ENCODE measurements around the gene KDR.

The KDR gene

DNA sequence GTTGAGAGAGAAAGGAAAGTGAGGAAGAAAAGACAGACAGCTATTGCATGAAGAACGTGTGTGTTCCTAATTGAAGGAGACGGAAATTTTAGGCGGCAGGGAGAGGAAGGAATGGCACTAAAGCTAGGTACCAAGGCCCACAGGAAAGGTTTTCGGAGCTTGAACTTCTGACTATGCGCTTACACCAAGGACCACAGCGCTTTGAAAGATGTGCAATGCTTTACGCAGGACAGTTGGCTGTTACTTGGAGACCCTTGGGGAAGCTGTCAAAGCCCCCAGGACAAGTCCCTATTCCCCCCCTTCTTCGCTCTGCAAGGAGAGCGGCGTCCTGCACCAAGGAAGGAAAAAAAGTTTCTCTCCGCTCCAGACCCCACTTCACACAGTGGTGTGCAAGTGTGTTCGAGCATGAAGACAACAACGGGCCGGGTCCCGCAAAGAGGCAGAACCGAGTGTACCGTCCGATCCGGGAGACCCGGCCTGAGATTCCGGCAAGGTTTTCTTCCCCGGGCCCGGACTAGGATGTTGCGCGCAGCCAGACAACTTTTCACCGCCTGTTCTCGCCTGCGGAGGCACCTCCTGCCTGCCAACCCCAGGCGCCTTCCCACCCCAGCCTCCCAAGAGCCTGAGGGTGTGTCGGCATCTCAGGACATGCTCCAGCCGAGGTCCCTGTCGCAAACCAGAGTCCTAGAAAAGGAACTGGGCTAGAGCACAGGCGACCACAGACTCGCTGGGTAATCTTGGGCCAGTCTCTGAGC, 896 bp downstream of the KDR start:
- FAIRE-seq, result no peak

DNA sequence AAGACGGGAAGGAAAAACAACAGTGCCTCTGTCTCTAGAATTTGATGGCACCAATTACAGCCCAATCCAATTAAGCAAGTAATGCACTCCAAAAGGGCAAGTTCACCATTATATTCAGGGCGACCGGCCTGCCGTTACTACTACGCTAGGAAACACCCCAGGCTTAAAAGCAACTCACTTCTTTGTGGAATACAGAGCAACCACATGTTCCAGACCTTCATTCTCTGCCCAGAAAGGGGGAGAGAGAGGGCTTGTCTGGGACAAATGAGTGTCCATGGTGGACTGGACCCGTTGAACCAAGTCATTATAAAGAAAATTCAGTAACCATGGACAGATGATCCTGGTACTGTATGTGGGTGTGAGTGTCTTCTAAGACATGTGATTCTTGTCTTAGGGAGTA, 1.6 kb downstream of the KDR start:
- DNase-seq (ENCODE audit: low spot score) (no peak), FAIRE-seq (no peak)

More for the DNA sequence above, 896 bp downstream of the KDR start:
- no peak for DNase-seq (ENCODE audit: low spot score)

DNA sequence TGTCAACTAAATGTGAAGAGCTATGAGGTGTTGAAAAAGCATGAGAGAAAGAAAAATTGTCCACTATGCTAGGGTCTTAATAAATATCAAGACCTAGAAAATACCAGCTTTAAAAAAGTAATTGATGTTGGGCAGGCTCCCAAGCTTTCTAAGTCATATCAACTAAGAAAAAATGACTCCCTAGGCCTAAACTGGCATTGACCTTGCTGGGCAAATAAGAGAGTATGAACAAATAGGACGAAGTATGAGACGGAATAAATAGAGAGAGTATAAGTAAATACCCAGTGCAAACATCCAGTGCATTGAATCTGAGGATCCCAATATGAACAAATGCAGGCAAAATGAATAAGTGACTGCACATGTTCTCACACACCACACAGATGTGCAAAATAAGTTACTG, 3.2 kb downstream of the KDR start:
- no peak for FAIRE-seq
- no peak for DNase-seq (ENCODE audit: low spot score)

DNA sequence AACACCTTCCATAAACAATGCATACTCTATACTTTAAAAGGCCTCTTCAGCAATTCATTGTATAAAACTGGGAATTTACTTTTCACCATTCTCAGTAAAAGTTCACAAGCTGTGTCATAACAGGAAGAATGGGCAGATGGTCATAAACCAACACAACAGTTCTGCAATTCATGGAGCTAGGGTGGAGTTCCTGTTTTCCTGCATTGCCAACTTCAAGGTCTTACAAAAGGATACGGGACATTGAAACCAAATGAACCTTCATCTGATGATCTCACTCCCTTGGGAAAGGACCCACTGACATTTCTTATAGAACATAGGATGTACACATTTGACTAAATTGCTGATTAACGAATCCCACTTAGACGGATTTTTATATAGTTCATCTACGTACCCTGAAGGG, 4.1 kb downstream of the KDR start:
- FAIRE-seq (no peak), DNase-seq (ENCODE audit: low spot score) (no peak)

DNA sequence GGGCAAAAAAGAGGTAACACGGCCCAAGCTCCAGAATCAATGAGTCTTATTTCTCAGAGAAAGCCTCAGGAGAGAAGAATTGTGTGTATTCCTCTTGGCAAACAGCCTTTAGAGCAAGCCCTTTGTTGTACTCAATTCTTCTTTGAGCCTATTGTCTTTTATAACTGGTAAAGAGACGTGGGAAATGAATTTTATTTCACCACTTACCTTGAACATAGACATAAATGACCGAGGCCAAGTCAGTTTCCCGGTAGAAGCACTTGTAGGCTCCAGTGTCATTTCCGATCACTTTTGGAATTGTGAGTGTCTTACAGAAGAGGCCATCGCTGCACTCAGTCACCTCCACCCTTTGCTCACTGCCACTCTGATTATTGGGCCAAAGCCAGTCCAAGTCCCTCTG, 7.0 kb downstream of the KDR start:
- DNase-seq (ENCODE audit: low spot score) (no peak), FAIRE-seq (no peak)

DNA sequence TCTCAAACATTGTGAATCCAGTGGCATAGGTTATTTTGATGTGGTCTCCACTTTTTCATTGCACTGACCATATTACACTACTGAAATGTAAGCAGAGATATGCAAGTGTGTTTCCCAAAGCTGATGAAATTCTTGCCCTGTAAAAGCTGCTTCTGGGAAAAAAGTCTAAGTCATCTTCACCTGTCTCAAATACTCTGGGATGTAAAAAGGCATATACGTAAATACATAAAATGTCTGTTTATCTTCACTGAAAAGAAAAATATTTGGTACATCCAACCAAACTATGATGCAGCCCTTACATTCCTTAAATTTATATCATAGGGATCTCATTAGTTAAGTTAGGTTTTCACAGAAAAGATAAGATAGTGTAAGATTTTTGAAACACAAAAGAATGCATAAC, 7.9 kb downstream of the KDR start:
- FAIRE-seq (no peak), DNase-seq (ENCODE audit: low spot score) (no peak)

DNA sequence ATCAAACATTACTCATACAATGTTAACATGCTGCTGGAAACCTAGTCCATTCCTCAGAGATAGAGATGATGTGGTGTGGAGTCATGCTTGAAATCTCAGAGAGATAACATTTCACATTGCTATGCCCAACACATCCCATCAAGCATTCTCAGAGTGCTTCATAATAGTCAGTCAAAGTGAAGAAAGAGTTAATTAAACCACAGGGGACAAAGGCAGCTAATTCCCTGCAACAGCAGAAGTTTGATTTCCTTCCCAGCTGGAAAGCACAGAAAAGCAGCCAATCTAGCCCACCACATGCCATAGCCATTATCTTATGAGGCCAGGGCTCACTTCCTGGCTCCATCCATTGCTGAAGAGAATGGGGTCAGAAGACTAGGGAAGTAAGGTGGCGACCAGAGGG, 8.9 kb downstream of the KDR start:
- DNase-seq (ENCODE audit: low spot score), result peak; percentile 61

DNA sequence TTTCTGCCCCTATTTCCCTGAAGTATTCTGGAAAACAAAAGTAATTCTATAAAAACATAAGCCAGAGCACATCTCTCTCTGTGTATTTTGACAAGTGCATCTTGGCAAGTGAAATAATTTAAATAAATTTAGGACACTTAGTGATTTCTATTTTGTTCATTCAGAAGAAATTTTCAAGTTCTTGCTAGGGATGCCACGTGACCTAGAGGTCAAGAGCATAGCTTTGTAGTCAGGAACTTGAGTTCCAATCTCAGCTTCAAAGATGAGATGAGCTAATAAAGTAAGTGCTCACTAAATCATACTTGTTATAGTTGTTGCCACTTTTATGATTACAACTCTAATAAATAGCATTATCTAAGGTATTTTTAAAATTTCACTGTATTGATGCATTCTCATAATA, 13.8 kb downstream of the KDR start:
- no peak for FAIRE-seq

More for the DNA sequence above, 8.9 kb downstream of the KDR start:
- FAIRE-seq, result peak; percentile 30

DNA sequence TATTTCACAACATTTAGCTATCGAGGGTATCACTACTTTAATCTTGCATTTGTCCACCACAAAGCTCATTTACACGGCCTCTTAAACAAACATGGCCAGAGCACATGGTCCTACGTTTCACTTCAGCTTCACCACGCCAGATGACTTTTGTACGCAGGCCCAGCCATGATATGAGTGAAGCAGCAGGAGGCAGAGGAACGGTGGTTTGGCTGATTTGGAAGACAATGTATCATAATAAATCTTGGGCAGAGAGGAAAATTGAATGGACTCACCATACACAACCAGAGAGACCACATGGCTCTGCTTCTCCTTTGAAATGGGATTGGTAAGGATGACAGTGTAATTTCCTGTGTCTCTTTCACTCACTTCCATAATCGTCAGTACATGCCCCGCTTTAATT, 15.3 kb downstream of the KDR start:
- DNase-seq (ENCODE audit: low spot score) (no peak), FAIRE-seq (no peak)

More for the DNA sequence above, 13.8 kb downstream of the KDR start:
- no peak for DNase-seq (ENCODE audit: low spot score)

DNA sequence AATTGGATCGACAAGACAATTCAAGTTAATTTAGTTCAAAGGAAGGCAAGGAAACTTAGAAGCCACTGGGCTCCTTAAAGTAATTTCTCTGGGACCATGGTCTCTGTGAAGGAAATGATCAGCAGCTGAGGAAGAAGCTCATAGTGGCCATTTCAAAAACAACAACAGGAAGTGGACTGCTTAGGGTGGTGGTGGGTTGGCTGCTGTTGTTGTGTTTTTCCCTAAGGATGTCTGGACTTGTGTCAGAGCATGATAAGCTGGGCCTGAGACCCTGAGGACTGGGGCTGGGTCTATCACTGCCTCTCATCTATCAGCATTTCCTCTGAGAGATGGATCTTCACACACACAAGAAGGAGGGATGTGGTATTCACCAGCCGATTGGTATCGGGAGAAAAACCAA, 18.3 kb downstream of the KDR start:
- FAIRE-seq, result no peak
- DNase-seq (ENCODE audit: low spot score), result no peak

DNA sequence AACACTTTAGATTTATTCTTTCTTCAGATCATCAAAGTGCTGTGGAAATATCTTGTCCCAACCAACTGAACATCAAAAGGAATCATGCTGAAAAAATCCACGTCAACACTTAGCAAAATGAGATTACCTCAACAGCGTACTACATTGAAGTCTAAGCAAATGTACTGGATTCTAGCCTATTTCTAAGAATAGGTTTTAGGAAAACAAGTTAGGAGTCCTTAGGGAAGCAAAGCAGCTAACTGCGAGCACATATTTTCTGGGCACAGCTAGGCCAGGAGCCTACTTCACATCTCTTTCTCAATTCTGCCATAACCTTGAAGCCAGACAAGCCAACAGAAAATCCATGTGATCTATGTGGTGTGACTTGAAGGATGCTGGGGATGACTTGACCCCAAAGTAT, 22.2 kb downstream of the KDR start:
- no peak for FAIRE-seq

DNA sequence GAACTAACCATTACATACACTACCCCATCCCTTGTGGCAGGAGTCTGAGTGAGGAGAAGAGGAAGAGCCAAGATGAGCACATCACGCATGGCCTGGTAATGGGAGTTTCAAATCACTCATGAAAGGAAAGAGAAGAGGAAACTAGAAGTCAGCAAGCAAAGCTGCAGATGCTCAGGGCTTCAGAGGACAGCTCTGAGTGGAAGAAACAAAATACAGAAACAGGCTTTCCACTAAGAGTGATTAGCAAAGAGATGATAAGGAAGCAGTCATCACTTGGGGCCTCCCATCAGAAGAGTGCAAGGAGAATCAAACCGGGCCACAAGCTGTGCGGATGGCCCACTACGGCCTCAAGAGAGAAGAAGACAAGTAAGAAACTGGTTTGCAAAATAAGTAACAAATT, 25.6 kb downstream of the KDR start:
- no peak for FAIRE-seq
- DNase-seq (ENCODE audit: low spot score), result no peak

More for the DNA sequence above, 22.2 kb downstream of the KDR start:
- DNase-seq (ENCODE audit: low spot score), result no peak

DNA sequence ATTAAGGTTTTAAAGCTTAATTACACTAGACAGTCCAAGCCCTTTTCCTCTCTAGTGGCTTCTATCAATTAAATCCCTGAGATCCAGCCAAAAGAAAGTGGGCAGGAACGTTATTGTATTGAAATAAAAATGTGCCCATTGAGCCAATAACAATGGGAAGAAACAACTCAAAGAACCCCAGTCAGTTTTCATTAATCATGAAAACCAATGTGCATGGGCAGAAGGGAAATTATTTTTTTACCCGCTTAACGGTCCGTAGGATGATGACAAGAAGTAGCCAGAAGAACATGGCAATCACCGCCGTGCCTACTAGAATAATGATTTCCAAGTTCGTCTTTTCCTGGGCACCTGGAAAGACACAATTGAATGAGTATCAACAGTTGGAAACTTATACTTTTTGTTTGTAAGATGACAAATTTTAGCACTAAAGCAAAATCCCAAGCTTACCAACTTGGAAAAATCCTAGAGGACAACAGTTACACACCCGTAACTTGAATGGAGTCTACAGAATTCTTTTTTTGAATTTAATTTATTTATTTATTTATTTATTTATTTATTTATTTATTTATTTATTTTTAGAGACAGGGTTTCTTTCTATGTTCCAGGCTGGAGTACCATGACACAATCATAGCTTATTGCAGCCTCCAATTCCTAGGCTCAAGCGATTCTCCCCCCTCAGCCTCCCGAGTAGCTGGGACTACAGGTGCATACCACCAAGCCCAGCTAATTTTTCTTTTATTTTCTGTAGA, 26.8 kb downstream of the KDR start:
- FAIRE-seq (no peak), DNase-seq (ENCODE audit: low spot score) (no peak)

DNA sequence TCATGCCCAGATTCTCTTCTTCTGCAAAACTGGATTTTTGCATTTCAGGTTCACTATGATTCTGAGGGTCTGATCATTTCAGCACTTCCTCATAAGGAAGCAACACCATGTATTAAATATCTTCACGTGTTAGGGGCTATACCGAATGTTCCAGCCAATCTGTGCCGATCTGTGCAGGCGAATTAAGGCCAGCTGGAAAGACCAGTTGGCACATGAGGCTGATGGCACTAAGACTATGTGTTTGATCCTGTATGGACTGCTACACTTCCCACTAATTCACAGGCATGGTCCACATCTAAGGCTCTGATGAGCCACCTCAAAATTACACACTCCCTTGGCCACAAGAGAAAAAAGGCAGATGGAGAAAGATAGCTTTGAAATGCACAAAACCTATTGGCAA, 28.8 kb downstream of the KDR start:
- no peak for FAIRE-seq
- DNase-seq (ENCODE audit: low spot score), result no peak

DNA sequence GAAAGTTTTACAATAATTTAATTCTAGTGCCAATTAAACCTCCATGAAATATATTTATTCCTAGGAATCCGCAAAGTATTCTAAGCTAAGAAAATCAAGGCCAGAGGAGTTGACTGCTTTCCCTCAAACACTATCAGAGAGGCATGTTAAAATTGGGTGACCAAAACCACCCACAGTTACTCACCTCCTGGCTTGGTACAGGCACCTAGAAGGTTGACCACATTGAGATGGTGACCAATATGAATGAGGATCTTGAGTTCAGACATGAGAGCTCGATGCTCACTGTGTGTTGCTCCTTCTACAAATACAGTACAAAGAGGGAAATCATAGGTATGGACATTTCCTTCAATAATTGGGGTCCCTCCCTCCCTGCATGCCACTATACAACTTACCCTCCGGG, 29.4 kb downstream of the KDR start:
- FAIRE-seq (no peak), DNase-seq (ENCODE audit: low spot score) (no peak)

DNA sequence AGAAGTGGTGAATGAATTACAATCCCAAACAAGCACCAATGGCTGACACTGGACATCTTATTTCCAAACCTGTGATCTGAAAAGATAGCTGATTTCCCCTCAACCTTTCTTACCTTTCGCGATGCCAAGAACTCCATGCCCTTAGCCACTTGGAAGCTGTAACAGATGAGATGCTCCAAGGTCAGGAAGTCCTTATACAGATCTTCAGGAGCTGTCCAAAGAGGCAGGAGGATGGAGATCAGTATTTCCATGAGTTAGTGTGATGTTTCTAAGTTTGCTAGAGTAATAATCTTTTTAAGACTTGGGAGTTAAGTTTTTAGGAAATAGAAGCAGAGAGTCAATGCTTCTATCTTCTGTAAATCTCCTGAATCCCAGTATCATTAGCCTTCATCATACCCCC, 32.9 kb downstream of the KDR start:
- FAIRE-seq (no peak), DNase-seq (ENCODE audit: low spot score) (no peak)

DNA sequence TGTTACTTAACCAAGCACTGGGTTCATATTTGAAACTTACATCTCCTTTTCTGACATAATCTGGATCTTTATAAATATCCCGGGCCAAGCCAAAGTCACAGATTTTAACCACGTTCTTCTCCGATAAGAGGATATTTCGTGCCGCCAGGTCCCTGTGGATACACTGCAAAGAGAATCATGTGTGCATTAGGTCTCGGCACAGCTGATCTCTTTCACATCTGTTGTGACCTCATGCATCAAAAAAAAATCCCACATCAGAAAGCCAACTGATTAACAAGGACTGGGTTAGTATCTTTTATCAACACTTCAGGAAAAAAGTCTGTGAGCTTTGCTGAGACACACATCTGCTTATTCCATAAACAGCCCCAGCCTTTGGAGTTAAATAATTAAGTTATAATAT, 35.5 kb downstream of the KDR start:
- DNase-seq (ENCODE audit: low spot score) (no peak), FAIRE-seq (no peak)

DNA sequence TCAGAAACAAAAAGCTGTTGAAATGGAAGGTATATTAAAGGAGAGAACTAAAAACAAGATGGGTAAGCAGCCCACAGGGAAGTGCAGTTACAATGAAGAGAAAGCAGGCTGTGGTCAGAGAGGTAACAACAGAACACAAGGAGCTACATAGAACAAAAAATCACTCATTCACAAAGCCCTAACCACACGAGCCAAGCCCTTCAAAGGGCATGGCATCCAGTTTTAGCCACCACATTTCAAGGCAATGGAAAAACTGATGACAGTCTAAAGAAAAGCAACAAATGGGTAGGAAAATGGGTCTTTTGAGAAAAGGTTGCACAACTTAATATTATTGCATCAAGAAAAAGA, 37.5 kb downstream of the KDR start:
- FAIRE-seq (no peak), DNase-seq (ENCODE audit: low spot score) (no peak)

DNA sequence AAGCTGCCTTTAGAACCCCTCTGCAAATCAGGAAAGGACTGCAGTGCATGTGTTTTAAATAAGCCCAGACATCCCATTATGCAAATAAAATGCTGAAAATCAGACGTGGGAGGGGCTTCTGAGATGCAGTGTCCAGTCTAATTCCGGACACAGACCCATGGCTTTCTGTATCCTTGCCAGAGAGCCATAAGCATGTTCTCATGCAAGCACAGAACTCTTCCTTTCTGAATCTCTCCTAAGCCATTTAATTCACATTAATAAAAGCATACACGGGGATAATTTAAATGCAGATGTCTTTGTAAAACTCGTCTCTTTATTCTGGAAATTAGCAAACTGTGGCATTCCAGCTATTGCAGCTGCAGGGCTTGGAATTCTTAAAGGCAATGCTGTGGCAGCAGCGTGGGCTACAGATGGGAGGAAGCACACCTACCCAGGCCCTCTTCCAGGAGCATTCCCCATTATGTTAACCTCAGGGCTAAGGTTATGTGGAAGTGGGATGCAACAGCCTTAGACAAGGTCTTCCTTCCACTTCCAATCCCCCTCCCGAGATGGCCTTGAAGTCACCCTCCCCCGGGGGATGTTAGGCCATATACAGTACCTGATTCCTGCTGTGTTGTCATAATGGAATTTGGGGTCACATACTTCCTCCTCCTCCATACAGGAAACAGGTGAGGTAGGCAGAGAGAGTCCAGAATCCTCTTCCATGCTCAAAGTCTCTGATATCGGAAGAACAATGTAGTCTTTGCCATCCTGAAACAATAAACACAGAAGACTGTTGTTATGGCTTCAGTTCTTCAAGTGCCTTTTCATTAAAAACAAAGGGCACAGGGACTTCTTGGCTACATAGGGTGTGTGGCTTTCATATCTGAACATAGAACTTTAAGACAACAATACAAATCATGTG, 38.1 kb downstream of the KDR start:
- FAIRE-seq, result no peak
- DNase-seq (ENCODE audit: low spot score), result no peak

DNA sequence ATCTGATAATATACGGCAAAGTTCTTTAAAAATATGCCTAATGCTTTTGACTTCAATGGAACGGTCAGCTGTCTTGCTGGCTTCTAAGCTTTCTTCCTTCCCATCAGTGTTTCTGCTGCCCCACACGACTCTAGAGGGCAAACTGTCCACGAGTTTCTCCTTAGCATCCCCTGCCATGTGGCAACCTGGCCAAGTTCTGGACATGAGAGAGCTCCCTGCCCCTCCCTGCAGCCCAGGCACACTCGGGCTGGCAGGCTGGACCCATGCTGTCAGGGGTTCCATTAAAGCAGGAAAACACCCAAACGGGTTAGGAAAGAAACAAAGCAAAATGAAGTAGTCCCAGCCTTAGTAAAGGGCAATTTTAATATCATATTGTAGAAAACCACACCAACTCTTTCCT, 38.8 kb downstream of the KDR start:
- FAIRE-seq (no peak), DNase-seq (ENCODE audit: low spot score) (no peak)

DNA sequence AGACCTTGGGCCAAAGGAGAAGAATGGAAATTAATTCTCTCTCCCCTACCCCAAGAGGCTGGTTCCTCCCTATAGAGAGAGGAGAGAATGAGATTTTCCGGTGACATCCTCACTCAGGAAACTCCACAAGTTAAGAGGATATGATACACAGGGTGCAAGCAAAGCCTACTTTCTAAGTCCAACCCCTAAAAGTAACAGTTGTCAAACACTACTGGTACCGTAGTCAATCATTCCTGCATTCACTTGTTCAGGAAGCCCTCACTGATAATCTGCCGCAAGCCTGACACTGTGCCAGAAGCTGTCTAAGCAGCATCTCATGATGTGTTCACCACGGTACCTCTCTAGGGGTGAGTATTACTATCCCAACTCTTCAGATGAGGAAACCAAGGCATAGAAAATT, 41.7 kb downstream of the KDR start:
- FAIRE-seq, result no peak
- no peak for DNase-seq (ENCODE audit: low spot score)

DNA sequence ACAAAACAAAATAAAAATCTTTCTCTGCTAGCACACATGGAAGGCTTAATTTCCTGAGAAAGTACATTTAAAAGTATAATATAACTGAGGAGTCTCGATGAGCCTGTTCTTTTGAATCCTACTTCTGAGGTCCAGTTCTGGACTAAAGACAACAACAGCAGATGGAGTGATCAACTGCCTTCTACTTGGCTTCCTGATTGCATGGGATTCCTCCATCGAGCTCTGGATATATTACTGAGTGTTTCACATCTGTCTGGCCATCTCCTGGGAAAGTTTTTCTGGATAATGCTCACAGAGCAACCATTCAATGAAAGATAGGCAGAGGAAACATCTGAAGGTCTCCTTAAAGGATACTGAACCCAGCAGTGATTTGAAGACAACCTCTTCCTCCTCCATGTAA, 42.6 kb downstream of the KDR start:
- no peak for FAIRE-seq
- no peak for DNase-seq (ENCODE audit: low spot score)

All from RCC 7860 (cell line).